WI38 (cell line): ENCODE measurements around the gene KIAA0513.

Source experiments
- H3K4me3 ChIP-seq: 2 replicates; pipeline ENCODE4 v1.5.1; 2011; ENCODE audit warnings: low read depth, mild to moderate bottlenecking, control low read depth, low read length
- CTCF ChIP-seq: IDR thresholded peaks from 2 replicates; pipeline ENCODE4 v1.5.1; 2012; ENCODE audit warnings: low read depth, mild to moderate bottlenecking, control low read depth, low read length

KIAA0513 gene

GRCh38 chr16:85057948-85058347 lies 30.4 kb downstream of the KIAA0513 start:
- TF ChIP-seq CTCF, result no peak

GRCh38 chr16:85058909-85059308 lies 31.3 kb downstream of the KIAA0513 start:
- no peak for TF ChIP-seq CTCF
- no peak overlapping the region for H3K4me3 ChIP-seq

More at GRCh38 chr16:85057948-85058347, 30.4 kb downstream of the KIAA0513 start:
- no peak overlapping the region for H3K4me3 ChIP-seq

- no peak overlapping the region for H3K4me3 ChIP-seq
- TF ChIP-seq CTCF, result no peak
Measured at GRCh38 chr16:85061566-85061965, 34.0 kb downstream of the KIAA0513 start.

- no peak overlapping the region for H3K4me3 ChIP-seq
- TF ChIP-seq CTCF, result no peak
Measured at GRCh38 chr16:85062323-85062722, 34.7 kb downstream of the KIAA0513 start.

GRCh38 chr16:85062845-85063244 lies 35.2 kb downstream of the KIAA0513 start:
- no peak overlapping the region for H3K4me3 ChIP-seq
- TF ChIP-seq CTCF, result no peak

- H3K4me3 ChIP-seq, result no peak overlapping the region
- no peak for TF ChIP-seq CTCF
Measured at GRCh38 chr16:85064186-85064585, 36.6 kb downstream of the KIAA0513 start.

GRCh38 chr16:85065099-85065498 lies 37.5 kb downstream of the KIAA0513 start:
- TF ChIP-seq CTCF, result no peak
- H3K4me3 ChIP-seq, result no peak overlapping the region
